IMR-90 (cell line): Measurements from ENCODE around the gene PCGF3. TPM values are rescaled to one million over a fixed set of nuclear protein-coding genes. Genes with fewer than 3 reads are reported as not detected.

ENCODE experiments used
- ATAC-seq: fragments of 200-7000 bp; cut with Tn5 transposase; 2 replicates; pipeline ENCODE4 v1.9.1; 2020; ENCODE audit warnings: low read depth, mild to moderate bottlenecking, moderate library complexity
- BruUV-seq: library from RNA; stranded (reverse); fragments of 400-500 nt; replicated peaks from 2 replicates; lab custom pipeline; 2021; lab: Mats Ljungman, UMichigan
- CTCF ChIA-PET: fragments of 300-600 bp; formaldehyde crosslinking; extraction: SDS; loops from one replicate; lab custom pipeline; 2021; ENCODE audit warnings: antibody characterized with exemption; lab: Yijun Ruan, JAX
- POLR2A ChIA-PET: fragments of 300-600 bp; sonication (Branson Sonifier 250); formaldehyde crosslinking; loops from one replicate; lab custom pipeline; 2022; ENCODE audit warnings: antibody characterized with exemption; ENCODE audit not compliant: unreplicated experiment; lab: Charles Lee
- DNase-seq: peaks from one replicate; pipeline ENCODE4 v3.0.0; 2013
- H2AFZ ChIP-seq: replicated peaks from 2 replicates; pipeline ENCODE3; 2013; ENCODE audit warnings: low read length, mild to moderate bottlenecking; ENCODE audit not compliant: poor library complexity
- H2AK5ac ChIP-seq: 2 replicates; pipeline ENCODE4 v1.6.1; 2013; ENCODE audit warnings: low read depth, low read length, inconsistent platforms
- H2AK9ac ChIP-seq: replicated peaks from 2 replicates; pipeline ENCODE3; 2013; ENCODE audit warnings: mild to moderate bottlenecking, low read depth, low read length, moderate library complexity; ENCODE audit not compliant: poor library complexity
- H2BK120ac ChIP-seq: 2 replicates; pipeline ENCODE4 v1.6.1; 2013; ENCODE audit warnings: low read depth, low read length, inconsistent platforms
- H2BK15ac ChIP-seq: 3 replicates; pipeline ENCODE4 v1.6.1; 2013; ENCODE audit warnings: low read depth, low read length, inconsistent platforms
- H2BK20ac ChIP-seq: 2 replicates; pipeline ENCODE4 v1.6.1; 2013; ENCODE audit warnings: low read depth, mild to moderate bottlenecking, inconsistent platforms, low read length, moderate library complexity
- H2BK5ac ChIP-seq: 2 replicates; pipeline ENCODE4 v1.6.1; 2013; ENCODE audit warnings: mild to moderate bottlenecking, low read depth, low read length, inconsistent platforms; ENCODE audit not compliant: poor library complexity, severe bottlenecking
- H3K14ac ChIP-seq: replicated peaks from 2 replicates; pipeline ENCODE4 v1.6.1; 2013; ENCODE audit warnings: low read depth, low read length, inconsistent platforms
- H3K18ac ChIP-seq: 2 replicates; pipeline ENCODE4 v1.6.1; 2013; ENCODE audit warnings: low read depth, low read length, control low read depth
- H3K23ac ChIP-seq: 2 replicates; pipeline ENCODE4 v1.6.1; 2013; ENCODE audit warnings: low read depth, low read length, inconsistent platforms
- H3K27ac ChIP-seq: 2 replicates; pipeline ENCODE4 v1.5.1; 2013; ENCODE audit warnings: mild to moderate bottlenecking, control low read depth, low read length; ENCODE audit not compliant: insufficient read depth
- H3K27me3 ChIP-seq: 2 replicates; pipeline ENCODE4 v1.6.1; 2013; ENCODE audit warnings: low read length; ENCODE audit not compliant: control insufficient read depth, insufficient read depth
- H3K36me3 ChIP-seq: 2 replicates; pipeline ENCODE4 v1.6.1; 2013; ENCODE audit warnings: low read length, mixed read lengths; ENCODE audit not compliant: control insufficient read depth, insufficient read depth
- H3K4ac ChIP-seq: 2 replicates; pipeline ENCODE4 v1.6.1; 2013; ENCODE audit warnings: low read depth, low read length, inconsistent platforms
- H3K4me1 ChIP-seq: 2 replicates; pipeline ENCODE4 v1.6.1; 2013; ENCODE audit warnings: low read length, mixed read lengths; ENCODE audit not compliant: control insufficient read depth, insufficient read depth
- H3K4me2 ChIP-seq: 2 replicates; pipeline ENCODE4 v1.6.1; 2013; ENCODE audit warnings: low read depth, mild to moderate bottlenecking, control low read depth, low read length, moderate library complexity
- H3K4me3 ChIP-seq: 2 replicates; pipeline ENCODE4 v1.5.1; 2013; ENCODE audit warnings: low read depth, mild to moderate bottlenecking, control low read depth, low read length, moderate library complexity; ENCODE audit not compliant: insufficient read depth
- H3K56ac ChIP-seq: 2 replicates; pipeline ENCODE4 v1.6.1; 2013; ENCODE audit warnings: low read length, inconsistent platforms; ENCODE audit not compliant: insufficient read depth; ENCODE audit errors: extremely low read depth
- H3K79me1 ChIP-seq, 2 experiments: 2 replicates each; pipeline ENCODE4 v1.6.1; 2013; ENCODE audit warnings: low read length in 2 of 2, inconsistent platforms in 1 of 2, low read depth in 1 of 2
- H3K9ac ChIP-seq: 2 replicates; pipeline ENCODE4 v1.6.1; 2013; ENCODE audit warnings: low read depth, low read length, control low read depth
- H3K9me1 ChIP-seq: 2 replicates; pipeline ENCODE4 v1.6.1; 2013; ENCODE audit warnings: low read length, inconsistent platforms; ENCODE audit not compliant: insufficient read depth
- H3K9me3 ChIP-seq: 2 replicates; pipeline ENCODE4 v1.6.1; 2013; ENCODE audit warnings: low read length; ENCODE audit not compliant: control insufficient read depth, insufficient read depth
- H4K20me1 ChIP-seq: 2 replicates; pipeline ENCODE4 v1.6.1; 2013; ENCODE audit warnings: low read length, inconsistent platforms; ENCODE audit not compliant: insufficient read depth
- H4K5ac ChIP-seq: 2 replicates; pipeline ENCODE4 v1.6.1; 2013; ENCODE audit warnings: mild to moderate bottlenecking, low read depth, low read length, control low read depth
- H4K8ac ChIP-seq, 2 experiments: 2 replicates each; pipeline ENCODE4 v1.6.1; 2013; ENCODE audit warnings: low read depth in 2 of 2, low read length in 2 of 2, control low read depth in 1 of 2, inconsistent platforms in 1 of 2
- H4K91ac ChIP-seq: 2 replicates; pipeline ENCODE4 v1.6.1; 2013; ENCODE audit warnings: low read depth, low read length, inconsistent platforms; ENCODE audit not compliant: insufficient read depth
- BHLHE40 ChIP-seq: fragments of 150-350 bp; IDR thresholded peaks from 2 replicates; pipeline ENCODE4 v1.6.1; 2016; ENCODE audit warnings: mild to moderate bottlenecking, low read depth, low read length
- CEBPB ChIP-seq: IDR thresholded peaks from 2 replicates; pipeline ENCODE4 v1.6.1; 2012; ENCODE audit warnings: low read depth, low read length, improper control_type of control experiment
- CHD1 ChIP-seq: IDR thresholded peaks from 2 replicates; pipeline ENCODE4 v1.6.1; 2012; ENCODE audit warnings: low read depth, low read length, improper control_type of control experiment
- MAFK ChIP-seq: IDR thresholded peaks from 2 replicates; pipeline ENCODE4 v1.6.1; 2012; ENCODE audit warnings: low read depth, low read length, improper control_type of control experiment
- MAZ ChIP-seq: IDR thresholded peaks from 2 replicates; pipeline ENCODE4 v1.6.1; 2012; ENCODE audit warnings: low read depth, mild to moderate bottlenecking, low read length, improper control_type of control experiment, moderate library complexity, borderline replicate concordance
- MXI1 ChIP-seq: IDR thresholded peaks from 2 replicates; pipeline ENCODE4 v1.6.1; 2012; ENCODE audit warnings: low read depth, mild to moderate bottlenecking, low read length, moderate library complexity, borderline replicate concordance
- NFE2L2 ChIP-seq: fragments of 150-350 bp; IDR thresholded peaks from 2 replicates; pipeline ENCODE4 v1.6.1; 2016; ENCODE audit warnings: low read depth, mild to moderate bottlenecking, low read length
- POLR2A ChIP-seq: IDR thresholded peaks from 2 replicates; pipeline ENCODE4 v1.6.1; 2012; ENCODE audit warnings: mild to moderate bottlenecking, low read depth, low read length
- RAD21 ChIP-seq: IDR thresholded peaks from 2 replicates; pipeline ENCODE4 v1.6.1; 2012; ENCODE audit warnings: low read length, improper control_type of control experiment
- RFX5 ChIP-seq: IDR thresholded peaks from 2 replicates; pipeline ENCODE4 v1.8.0; 2012; ENCODE audit warnings: low read depth, mild to moderate bottlenecking, low read length, moderate library complexity
- SMC3 ChIP-seq: fragments of 150-350 bp; IDR thresholded peaks from 2 replicates; pipeline ENCODE4 v1.6.1; 2016; ENCODE audit warnings: low read depth, mild to moderate bottlenecking, antibody characterized with exemption, low read length, moderate library complexity
- WGBS, 2 experiments: methylation state at CpG; one replicate each; pipeline versions ENCODE4 v1.1.5 to v1.1.7; 2013; ENCODE audit warnings: missing lambda C conversion rate in 2 of 2; ENCODE audit not compliant: insufficient read length in 1 of 2; ENCODE audit errors: extremely low coverage in 2 of 2; 5-methylcytosine and 5-hydroxymethylcytosine counted together
- dilution Hi-C: fragments of 300-500 bp; cut with HindIII; formaldehyde crosslinking; loops from one replicate; pipeline ENCODE4 v1.14.3; 2018; ENCODE audit warnings: low sequenced_read_pairs; ENCODE audit not compliant: unreplicated experiment
- in situ Hi-C: fragments of 300-500 bp; cut with MboI; formaldehyde crosslinking; loops from 3 replicates; pipeline ENCODE4 v1.14.3; 2019; ENCODE audit warnings: low sequenced_read_pairs, inconsistent platforms, mixed read lengths
- intact Hi-C: fragments of 100-400 bp; cut with micrococcal nuclease; formaldehyde crosslinking; loops from 2 replicates; pipeline ENCODE4 v1.10.0; 2022
- polyA plus RNA-seq, 3 experiments: library from polyadenylated mRNA; depleted of rRNA; stranded (reverse); fragments of >200 nt; gene quantifications; 2 replicates each; pipeline ENCODE4 v1.2.3, GENCODE V29; 2012; ENCODE audit warnings: low replicate concordance in 1 of 3
- total RNA-seq: library from RNA; depleted of rRNA; stranded (reverse); fragments of >200 nt; gene quantifications from 2 replicates; pipeline ENCODE4 v1.2.3, GENCODE V29; 2012
- TF ChIP-seq, protein P1 (sequence below): conservative IDR thresholded peaks from 2 replicates; pipeline ENCODE4 v1.5.1; 2012; ENCODE audit warnings: mild to moderate bottlenecking, low read depth, low read length, improper control_type of control experiment
- TF ChIP-seq, protein P2 (sequence below): fragments of 150-350 bp; IDR thresholded peaks from 2 replicates; pipeline ENCODE4 v1.6.1; 2016; ENCODE audit warnings: low read depth, mild to moderate bottlenecking, low read length, moderate library complexity, borderline replicate concordance

PCGF3 gene
- total and polyA plus RNA-seq, 2 of the 4 experiments (the other 2 are of a cell fraction) = 40.0 to 55.3 TPM

DNA sequence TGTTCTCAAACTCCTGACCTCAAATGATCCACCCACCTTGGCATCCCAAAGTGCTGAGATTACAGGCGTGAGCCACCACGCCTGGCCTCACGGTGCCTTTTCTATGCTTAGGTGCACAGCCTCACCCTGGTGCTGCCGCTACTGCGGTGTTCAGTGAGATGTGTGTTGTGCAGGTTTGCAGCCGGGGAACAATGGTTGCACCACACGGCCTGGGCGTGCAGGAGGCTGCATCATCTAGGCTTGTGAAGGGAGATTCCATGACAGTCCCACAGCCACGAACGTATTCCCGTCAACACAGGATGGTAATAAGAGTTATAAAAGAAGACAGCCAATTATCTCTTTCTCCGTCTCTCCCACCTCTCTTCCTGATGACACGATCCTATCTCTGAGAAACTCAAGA lies 98.3 kb downstream of the PCGF3 start:
- Histone ChIP-seq H3K4me1 (no peaks in the 10 kb centered on the region), H4K91ac (no peak overlapping the region), H4K20me1 (no peaks in the 10 kb centered on the region), H2AK9ac (no peak overlapping the region), H3K4me3 (no peak overlapping the region), H2AFZ (no peak overlapping the region), H2AK5ac (no peak overlapping the region), H3K56ac (no peak overlapping the region), H3K36me3 (no peaks in the 10 kb centered on the region), H3K23ac (no peak overlapping the region), H3K14ac (no peak overlapping the region), H2BK120ac (no peak overlapping the region), H3K27ac (no peak overlapping the region), H2BK15ac (no peak overlapping the region), H3K27me3 (peaks cover 11% of the 10 kb centered on the region), H3K4ac (no peak overlapping the region), H4K8ac (no peak overlapping the region), H4K5ac (no peak overlapping the region), H3K9me1 (no peaks in the 10 kb centered on the region), H2BK5ac (no peak overlapping the region), H3K9ac (no peak overlapping the region), H3K18ac (no peak overlapping the region), H2BK20ac (no peak overlapping the region), H3K4me2 (no peak overlapping the region), H3K79me1 (no peaks in the 10 kb centered on the region), H3K9me3 (peaks cover 5% of the 10 kb centered on the region)
- no peak for ATAC-seq
- intact Hi-C loops = no loop called here
- no peak for DNase-seq
- no TSS peak for BruUV-seq
- dilution Hi-C loops = no loop called here
- ChIA-PET POLR2A (no interaction called here), CTCF (no interaction called here)
- in situ Hi-C loops = no loop called here
- 77% methylated on average over 4 of the region's 13 CpGs; no CpG with 5 or more reads in 1 of the 2 experiments for WGBS, 2 experiments
- TF ChIP-seq MAFK = no peak
- TF ChIP-seq SMC3 = no peak
- no peak for TF ChIP-seq MXI1
- no peak for TF ChIP-seq RFX5
- no peak for TF ChIP-seq POLR2A
- no peak for TF ChIP-seq CEBPB
- TF ChIP-seq, protein P1, sequence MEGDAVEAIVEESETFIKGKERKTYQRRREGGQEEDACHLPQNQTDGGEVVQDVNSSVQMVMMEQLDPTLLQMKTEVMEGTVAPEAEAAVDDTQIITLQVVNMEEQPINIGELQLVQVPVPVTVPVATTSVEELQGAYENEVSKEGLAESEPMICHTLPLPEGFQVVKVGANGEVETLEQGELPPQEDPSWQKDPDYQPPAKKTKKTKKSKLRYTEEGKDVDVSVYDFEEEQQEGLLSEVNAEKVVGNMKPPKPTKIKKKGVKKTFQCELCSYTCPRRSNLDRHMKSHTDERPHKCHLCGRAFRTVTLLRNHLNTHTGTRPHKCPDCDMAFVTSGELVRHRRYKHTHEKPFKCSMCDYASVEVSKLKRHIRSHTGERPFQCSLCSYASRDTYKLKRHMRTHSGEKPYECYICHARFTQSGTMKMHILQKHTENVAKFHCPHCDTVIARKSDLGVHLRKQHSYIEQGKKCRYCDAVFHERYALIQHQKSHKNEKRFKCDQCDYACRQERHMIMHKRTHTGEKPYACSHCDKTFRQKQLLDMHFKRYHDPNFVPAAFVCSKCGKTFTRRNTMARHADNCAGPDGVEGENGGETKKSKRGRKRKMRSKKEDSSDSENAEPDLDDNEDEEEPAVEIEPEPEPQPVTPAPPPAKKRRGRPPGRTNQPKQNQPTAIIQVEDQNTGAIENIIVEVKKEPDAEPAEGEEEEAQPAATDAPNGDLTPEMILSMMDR = no peak
- no peak for TF ChIP-seq MAZ
- TF ChIP-seq, protein P2, sequence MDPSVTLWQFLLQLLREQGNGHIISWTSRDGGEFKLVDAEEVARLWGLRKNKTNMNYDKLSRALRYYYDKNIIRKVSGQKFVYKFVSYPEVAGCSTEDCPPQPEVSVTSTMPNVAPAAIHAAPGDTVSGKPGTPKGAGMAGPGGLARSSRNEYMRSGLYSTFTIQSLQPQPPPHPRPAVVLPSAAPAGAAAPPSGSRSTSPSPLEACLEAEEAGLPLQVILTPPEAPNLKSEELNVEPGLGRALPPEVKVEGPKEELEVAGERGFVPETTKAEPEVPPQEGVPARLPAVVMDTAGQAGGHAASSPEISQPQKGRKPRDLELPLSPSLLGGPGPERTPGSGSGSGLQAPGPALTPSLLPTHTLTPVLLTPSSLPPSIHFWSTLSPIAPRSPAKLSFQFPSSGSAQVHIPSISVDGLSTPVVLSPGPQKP = no peak
- TF ChIP-seq BHLHE40 = no peak
- no peak for TF ChIP-seq RAD21
- no peak for TF ChIP-seq CHD1
- TF ChIP-seq NFE2L2 = no peak
